CD4-positive, alpha-beta T cell treated with Interleukin-17A for 4 hours (primary cell): ENCODE results near the gene DIAPH1.

ENCODE experiments used
- DNase-seq: peaks from one replicate; pipeline ENCODE4 v3.0.0-alpha.2; 2020; ENCODE audit warnings: mixed read lengths

Gene DIAPH1

GRCh38 chr5:141560151-141560550, 58.6 kb downstream of the DIAPH1 start:
- DNase-seq = no peak

GRCh38 chr5:141559461-141559860, 59.3 kb downstream of the DIAPH1 start:
- no peak for DNase-seq

- DNase-seq = no peak
These were observed 60.6 kb downstream of the DIAPH1 start for GRCh38 chr5:141558150-141558549.

- peak; percentile 82 for DNase-seq
These were observed 61.1 kb downstream of the DIAPH1 start for GRCh38 chr5:141557681-141558136.

GRCh38 chr5:141547921-141548320, 70.9 kb downstream of the DIAPH1 start:
- DNase-seq = no peak

- DNase-seq = no peak
These were observed 71.3 kb downstream of the DIAPH1 start for GRCh38 chr5:141547488-141547887.

- no peak for DNase-seq
These were observed 75.7 kb downstream of the DIAPH1 start for GRCh38 chr5:141543053-141543452.

- no peak for DNase-seq
These were observed 84.1 kb downstream of the DIAPH1 start for GRCh38 chr5:141534492-141535213.

GRCh38 chr5:141533897-141534296, 84.9 kb downstream of the DIAPH1 start:
- no peak for DNase-seq

- no peak for DNase-seq
These were observed 86.1 kb downstream of the DIAPH1 start for GRCh38 chr5:141532726-141533125.

GRCh38 chr5:141529873-141530272, 88.9 kb downstream of the DIAPH1 start:
- DNase-seq = no peak

- no peak for DNase-seq
These were observed 89.8 kb downstream of the DIAPH1 start for GRCh38 chr5:141529002-141529401.

- no peak for DNase-seq
These were observed 90.4 kb downstream of the DIAPH1 start for GRCh38 chr5:141528291-141528984.

GRCh38 chr5:141527426-141527825, 91.4 kb downstream of the DIAPH1 start:
- DNase-seq = no peak

GRCh38 chr5:141525653-141526052, 93.1 kb downstream of the DIAPH1 start:
- DNase-seq = no peak

GRCh38 chr5:141524604-141525597, 93.9 kb downstream of the DIAPH1 start:
- peak; percentile 67 for DNase-seq

GRCh38 chr5:141523991-141524390, 94.8 kb downstream of the DIAPH1 start:
- DNase-seq = no peak

GRCh38 chr5:141522301-141522700, 96.5 kb downstream of the DIAPH1 start:
- no peak for DNase-seq

GRCh38 chr5:141521244-141521781, 97.5 kb downstream of the DIAPH1 start:
- DNase-seq = no peak

GRCh38 chr5:141519605-141520565, 98.9 kb downstream of the DIAPH1 start:
- no peak for DNase-seq

- no peak for DNase-seq
These were observed 100.2 kb downstream of the DIAPH1 start for GRCh38 chr5:141518618-141519015.
